Activated naive CD4-positive, alpha-beta T cell treated with anti-CD3 and anti-CD28 coated beads, Interleukin-2, amount 50 U/mL, for 24 hours (primary cell): Measurements from ENCODE around the gene MCRIP1.

Experiments used
- H3K27ac Mint-ChIP-seq: one replicate; pipeline ENCODE4 v1.8.0; 2021; ENCODE audit warnings: mild to moderate bottlenecking, mixed read lengths
- H3K27me3 Mint-ChIP-seq: one replicate; pipeline ENCODE4 v1.8.0; 2021; ENCODE audit warnings: mixed read lengths
- H3K36me3 Mint-ChIP-seq: one replicate; pipeline ENCODE4 v1.8.0; 2021; ENCODE audit warnings: mixed read lengths
- H3K4me1 Mint-ChIP-seq: one replicate; pipeline ENCODE4 v1.8.0; 2021; ENCODE audit warnings: mixed read lengths
- H3K4me3 Mint-ChIP-seq: one replicate; pipeline ENCODE4 v1.8.0; 2021; ENCODE audit warnings: mild to moderate bottlenecking, mixed read lengths
- H3K9me3 Mint-ChIP-seq: one replicate; pipeline ENCODE4 v1.8.0; 2021; ENCODE audit warnings: mixed read lengths

The MCRIP1 gene

GRCh38 chr17:81865733-81866439, 32.8 kb upstream of the MCRIP1 start:
- H3K4me1 Mint-ChIP-seq: peaks cover 43% of the 10 kb centered on the region
- H3K27me3 Mint-ChIP-seq: no peaks in the 10 kb centered on the region
- H3K9me3 Mint-ChIP-seq: no peaks in the 10 kb centered on the region
- peak overlapping the region; percentile 65 for H3K27ac Mint-ChIP-seq
- no peak overlapping the region for H3K4me3 Mint-ChIP-seq
- peaks cover 14% of the 10 kb centered on the region for H3K36me3 Mint-ChIP-seq

- Mint-ChIP-seq H3K27ac (peak overlapping the region; percentile 65), H3K4me1 (peaks cover 43% of the 10 kb centered on the region), H3K36me3 (peaks cover 14% of the 10 kb centered on the region), H3K4me3 (no peak overlapping the region), H3K27me3 (no peaks in the 10 kb centered on the region), H3K9me3 (no peaks in the 10 kb centered on the region)
Observed at GRCh38 chr17:81865358-81865732, 32.3 kb upstream of the MCRIP1 start.

- Mint-ChIP-seq H3K27me3 (no peaks in the 10 kb centered on the region), H3K4me3 (no peak overlapping the region), H3K36me3 (peaks cover 14% of the 10 kb centered on the region), H3K4me1 (peaks cover 41% of the 10 kb centered on the region), H3K9me3 (no peaks in the 10 kb centered on the region), H3K27ac (peak overlapping the region; percentile 62)
Observed at GRCh38 chr17:81863833-81864768, 31.0 kb upstream of the MCRIP1 start.

- Mint-ChIP-seq H3K4me1 (peaks cover 45% of the 10 kb centered on the region), H3K4me3 (peak overlapping the region; percentile 80), H3K27me3 (no peaks in the 10 kb centered on the region), H3K36me3 (peaks cover 13% of the 10 kb centered on the region), H3K9me3 (no peaks in the 10 kb centered on the region), H3K27ac (peak overlapping the region; percentile 96)
Observed at GRCh38 chr17:81863123-81863675, 30.1 kb upstream of the MCRIP1 start.

GRCh38 chr17:81860756-81861568, 27.9 kb upstream of the MCRIP1 start:
- Mint-ChIP-seq H3K4me1 (peaks cover 45% of the 10 kb centered on the region), H3K9me3 (no peaks in the 10 kb centered on the region), H3K4me3 (peak overlapping the region; percentile 92), H3K27me3 (no peaks in the 10 kb centered on the region), H3K27ac (peak overlapping the region; percentile 89), H3K36me3 (peaks cover 12% of the 10 kb centered on the region)

GRCh38 chr17:81859906-81860755, 27.0 kb upstream of the MCRIP1 start, which contains the start of gene P4HB:
P4HB (minus strand) TSS chr17:81860535; CDS start chr17:81860471, 64 bp downstream.
- H3K9me3 Mint-ChIP-seq: no peaks in the 10 kb centered on the region
- peaks cover 12% of the 10 kb centered on the region for H3K36me3 Mint-ChIP-seq
- peaks cover 45% of the 10 kb centered on the region for H3K4me1 Mint-ChIP-seq
- H3K4me3 Mint-ChIP-seq: peak within 1 kb of the TSS; percentile 92
- H3K27me3 Mint-ChIP-seq: no peaks in the 10 kb centered on the region
- H3K27ac Mint-ChIP-seq: peak within 1 kb of the TSS; percentile 89

GRCh38 chr17:81858967-81859905, 26.1 kb upstream of the MCRIP1 start:
- Mint-ChIP-seq H3K27ac (peak overlapping the region; percentile 38), H3K4me3 (peak overlapping the region; percentile 92), H3K4me1 (peaks cover 40% of the 10 kb centered on the region), H3K27me3 (no peaks in the 10 kb centered on the region), H3K36me3 (peaks cover 12% of the 10 kb centered on the region), H3K9me3 (no peaks in the 10 kb centered on the region)

GRCh38 chr17:81858170-81858966, 25.3 kb upstream of the MCRIP1 start:
- Mint-ChIP-seq H3K36me3 (peaks cover 9% of the 10 kb centered on the region), H3K4me1 (peaks cover 31% of the 10 kb centered on the region)

GRCh38 chr17:81854974-81855774, 22.1 kb upstream of the MCRIP1 start:
- Mint-ChIP-seq H3K36me3 (peaks cover 4% of the 10 kb centered on the region), H3K27ac (no peak overlapping the region), H3K4me1 (peaks cover 16% of the 10 kb centered on the region), H3K9me3 (no peaks in the 10 kb centered on the region), H3K27me3 (no peaks in the 10 kb centered on the region), H3K4me3 (no peak overlapping the region)

More at GRCh38 chr17:81858170-81858966, 25.3 kb upstream of the MCRIP1 start:
- Mint-ChIP-seq H3K9me3 (no peaks in the 10 kb centered on the region), H3K27ac (no peak overlapping the region), H3K4me3 (peak overlapping the region; percentile 92), H3K27me3 (no peaks in the 10 kb centered on the region)

GRCh38 chr17:81852237-81852636, 19.1 kb upstream of the MCRIP1 start:
- Mint-ChIP-seq H3K36me3 (no peaks in the 10 kb centered on the region), H3K27ac (no peak overlapping the region), H3K9me3 (no peaks in the 10 kb centered on the region)

GRCh38 chr17:81851423-81851822, 18.3 kb upstream of the MCRIP1 start:
- Mint-ChIP-seq H3K4me3 (no peak overlapping the region), H3K27ac (no peak overlapping the region), H3K36me3 (no peaks in the 10 kb centered on the region), H3K4me1 (no peaks in the 10 kb centered on the region), H3K27me3 (no peaks in the 10 kb centered on the region), H3K9me3 (no peaks in the 10 kb centered on the region)

More at GRCh38 chr17:81852237-81852636, 19.1 kb upstream of the MCRIP1 start:
- no peaks in the 10 kb centered on the region for H3K27me3 Mint-ChIP-seq
- H3K4me1 Mint-ChIP-seq: no peaks in the 10 kb centered on the region
- no peak overlapping the region for H3K4me3 Mint-ChIP-seq

GRCh38 chr17:81849457-81849856, 16.4 kb upstream of the MCRIP1 start:
- Mint-ChIP-seq H3K27me3 (no peaks in the 10 kb centered on the region), H3K4me3 (no peak overlapping the region), H3K27ac (no peak overlapping the region), H3K9me3 (no peaks in the 10 kb centered on the region), H3K4me1 (no peaks in the 10 kb centered on the region), H3K36me3 (no peaks in the 10 kb centered on the region)
